ENCODE data around the gene ACAP3.

The ACAP3 gene

GRCh38 chr1:1348420-1349255, 40.9 kb upstream of the ACAP3 start:
- H3K27ac Mint-ChIP-seq: peak overlapping the region; percentile 79
- H3K36me3 Mint-ChIP-seq: peaks cover 1 to 5% of the 10 kb centered on the region in 2 donors
- H3K27me3 Mint-ChIP-seq: peaks cover 16 to 18% of the 10 kb centered on the region in 2 donors
- no peaks in the 10 kb centered on the region for H3K9me3 Mint-ChIP-seq
- peak; percentile 48 to 51 for ATAC-seq (replicated peaks)
- DNase-seq: no peak
- peak overlapping the region; percentile 82 to 84 for H3K4me3 Mint-ChIP-seq
- peaks cover 24 to 52% of the 10 kb centered on the region in 2 donors for H3K4me1 Mint-ChIP-seq

- H3K27ac Mint-ChIP-seq: peak overlapping the region; percentile 59
- ATAC-seq (replicated peaks): no peak
These were observed 40.1 kb upstream of the ACAP3 start for GRCh38 chr1:1347663-1348419.

GRCh38 chr1:1347026-1347595, 39.4 kb upstream of the ACAP3 start:
- ATAC-seq (replicated peaks) (no peak), DNase-seq (no peak)
- Mint-ChIP-seq H3K4me1 (peaks cover 13 to 41% of the 10 kb centered on the region in 2 donors), H3K36me3 (peaks cover 0 to 2% of the 10 kb centered on the region in 2 donors), H3K9me3 (no peaks in the 10 kb centered on the region), H3K27ac (peak overlapping the region; percentile 88), H3K4me3 (peak overlapping the region in 1 of 2 donors; percentile 28), H3K27me3 (peaks cover under 1 to 2% of the 10 kb centered on the region in 2 donors)

More at GRCh38 chr1:1347663-1348419, 40.1 kb upstream of the ACAP3 start:
- Mint-ChIP-seq H3K4me3 (peak overlapping the region; percentile 82 to 84), H3K9me3 (no peaks in the 10 kb centered on the region), H3K36me3 (peaks cover 1 to 5% of the 10 kb centered on the region in 2 donors), H3K27me3 (peaks cover 8 to 10% of the 10 kb centered on the region in 2 donors), H3K4me1 (peaks cover 20 to 48% of the 10 kb centered on the region in 2 donors)
- DNase-seq: no peak

GRCh38 chr1:1346501-1346890, 38.8 kb upstream of the ACAP3 start:
- ATAC-seq (replicated peaks) (no peak), DNase-seq (no peak)
- Mint-ChIP-seq H3K27me3 (no peaks in the 10 kb centered on the region), H3K9me3 (no peaks in the 10 kb centered on the region), H3K4me1 (peaks cover 12 to 37% of the 10 kb centered on the region in 2 donors), H3K4me3 (no peak overlapping the region), H3K27ac (no peak overlapping the region), H3K36me3 (peaks cover 3% of the 10 kb centered on the region in 2 donors)

GRCh38 chr1:1345860-1346500, 38.2 kb upstream of the ACAP3 start:
- DNase-seq (no peak), ATAC-seq (replicated peaks) (no peak)
- H3K36me3 Mint-ChIP-seq: peaks cover 8% of the 10 kb centered on the region in 2 donors
- H3K27ac Mint-ChIP-seq: no peak overlapping the region
- no peaks in the 10 kb centered on the region for H3K27me3 Mint-ChIP-seq
- H3K4me3 Mint-ChIP-seq: no peak overlapping the region
- no peaks in the 10 kb centered on the region for H3K9me3 Mint-ChIP-seq
- H3K4me1 Mint-ChIP-seq: peaks cover 12 to 37% of the 10 kb centered on the region in 2 donors

- ATAC-seq (replicated peaks): no peak
- Mint-ChIP-seq H3K27ac (no peak overlapping the region), H3K9me3 (no peaks in the 10 kb centered on the region), H3K27me3 (no peaks in the 10 kb centered on the region), H3K4me1 (peaks cover 12 to 37% of the 10 kb centered on the region in 2 donors), H3K4me3 (no peak overlapping the region), H3K36me3 (peaks cover 8 to 14% of the 10 kb centered on the region in 2 donors)
- no peak for DNase-seq
These were observed 37.7 kb upstream of the ACAP3 start for GRCh38 chr1:1345384-1345783.

- Mint-ChIP-seq H3K9me3 (no peaks in the 10 kb centered on the region), H3K36me3 (peaks cover 14 to 20% of the 10 kb centered on the region in 2 donors), H3K4me3 (no peak overlapping the region), H3K27ac (no peak overlapping the region), H3K4me1 (peaks cover 12 to 37% of the 10 kb centered on the region in 2 donors), H3K27me3 (no peaks in the 10 kb centered on the region)
- DNase-seq (no peak), ATAC-seq (replicated peaks) (no peak)
These were observed 37.1 kb upstream of the ACAP3 start for GRCh38 chr1:1344655-1345361.

GRCh38 chr1:1343811-1344421, 36.2 kb upstream of the ACAP3 start:
- Mint-ChIP-seq H3K27ac (no peak overlapping the region), H3K27me3 (no peaks in the 10 kb centered on the region), H3K4me1 (peaks cover 12 to 37% of the 10 kb centered on the region in 2 donors), H3K4me3 (no peak overlapping the region), H3K36me3 (peaks cover 15 to 24% of the 10 kb centered on the region in 2 donors), H3K9me3 (no peaks in the 10 kb centered on the region)
- DNase-seq (no peak), ATAC-seq (replicated peaks) (no peak)

- H3K36me3 Mint-ChIP-seq: peaks cover 21 to 33% of the 10 kb centered on the region in 2 donors
- DNase-seq: no peak
- H3K27ac Mint-ChIP-seq: no peak overlapping the region
- no peak overlapping the region for H3K4me3 Mint-ChIP-seq
- no peak for ATAC-seq (replicated peaks)
- H3K9me3 Mint-ChIP-seq: no peaks in the 10 kb centered on the region
- peaks cover 11 to 30% of the 10 kb centered on the region in 2 donors for H3K4me1 Mint-ChIP-seq
- no peaks in the 10 kb centered on the region for H3K27me3 Mint-ChIP-seq
These were observed 34.9 kb upstream of the ACAP3 start for GRCh38 chr1:1342584-1343115.

GRCh38 chr1:1342061-1342562, 34.4 kb upstream of the ACAP3 start:
- H3K4me1 Mint-ChIP-seq: peaks cover 8 to 24% of the 10 kb centered on the region in 2 donors
- no peaks in the 10 kb centered on the region for H3K27me3 Mint-ChIP-seq
- no peak overlapping the region for H3K27ac Mint-ChIP-seq
- no peak for ATAC-seq (replicated peaks)
- H3K9me3 Mint-ChIP-seq: no peaks in the 10 kb centered on the region
- no peak for DNase-seq
- H3K4me3 Mint-ChIP-seq: no peak overlapping the region
- peaks cover 26 to 39% of the 10 kb centered on the region in 2 donors for H3K36me3 Mint-ChIP-seq

GRCh38 chr1:1341549-1342021, 33.9 kb upstream of the ACAP3 start:
- ATAC-seq (replicated peaks) (no peak), DNase-seq (no peak)
- peaks cover 27 to 40% of the 10 kb centered on the region in 2 donors for H3K36me3 Mint-ChIP-seq
- H3K4me3 Mint-ChIP-seq: no peak overlapping the region
- H3K27ac Mint-ChIP-seq: no peak overlapping the region
- no peaks in the 10 kb centered on the region for H3K27me3 Mint-ChIP-seq
- H3K9me3 Mint-ChIP-seq: no peaks in the 10 kb centered on the region
- peaks cover 5 to 19% of the 10 kb centered on the region in 2 donors for H3K4me1 Mint-ChIP-seq

- DNase-seq (no peak), ATAC-seq (replicated peaks) (no peak)
- H3K36me3 Mint-ChIP-seq: peaks cover 27 to 40% of the 10 kb centered on the region in 2 donors
- H3K9me3 Mint-ChIP-seq: no peaks in the 10 kb centered on the region
- peaks cover 5 to 13% of the 10 kb centered on the region in 2 donors for H3K4me1 Mint-ChIP-seq
- H3K27ac Mint-ChIP-seq: no peak overlapping the region
- H3K4me3 Mint-ChIP-seq: no peak overlapping the region
- no peaks in the 10 kb centered on the region for H3K27me3 Mint-ChIP-seq
These were observed 33.2 kb upstream of the ACAP3 start for GRCh38 chr1:1340791-1341548.
